Transverse colon (tissue), 4 donors: Measurements from ENCODE around the gene HIVEP3.

ENCODE experiments used
- POLR2A ChIP-seq: fragments of 450-650 bp; IDR thresholded peaks from one replicate; pipeline ENCODE4 v1.6.1; 2016; ENCODE audit warnings: antibody characterized with exemption, mild to moderate bottlenecking, moderate library complexity
- POLR2AphosphoS5 ChIP-seq, 3 donors: sonication (generic); formaldehyde crosslinking; IDR thresholded peaks; one replicate each; pipeline ENCODE4 v1.6.1; 2016; ENCODE audit warnings: antibody characterized with exemption in 3 of 3
- TF ChIP-seq, protein P1 (sequence below), 5 experiments: fragments of 200-600 bp in 3 of 5; fragments of 450-650 bp in 2 of 5; sonication (generic) in 3 of 5; IDR thresholded peaks; 1 replicate in 2 of 5; 2 replicates in 3 of 5; pipeline ENCODE4 v1.5.1; 2016 to 2017; ENCODE audit warnings: antibody characterized with exemption in 5 of 5, inconsistent platforms in 3 of 5, mild to moderate bottlenecking in 2 of 5, moderate library complexity in 1 of 5

DNA sequence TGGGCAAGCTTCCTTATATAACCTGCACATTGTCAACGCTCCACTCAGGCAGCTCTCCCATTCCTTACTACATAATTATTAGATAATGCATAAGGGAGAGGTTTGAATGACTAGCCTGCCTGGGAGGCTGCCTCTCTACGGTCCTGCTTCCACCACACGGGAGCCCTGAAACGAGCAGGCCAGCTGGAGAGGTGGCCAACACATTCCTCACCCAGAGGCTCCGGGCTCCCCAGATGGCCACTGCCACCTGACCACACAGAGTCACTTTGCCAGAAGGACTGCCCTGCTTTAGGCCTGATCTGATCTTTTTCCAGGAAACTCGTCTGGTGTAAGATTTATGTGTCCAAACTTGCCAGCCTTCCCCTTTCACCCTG is 27.9 kb downstream of the HIVEP3 start:
- TF ChIP-seq POLR2AphosphoS5 (IDR thresholded peaks at IDR 0.05) (no peak), POLR2A (no peak)
- TF ChIP-seq, protein P1, sequence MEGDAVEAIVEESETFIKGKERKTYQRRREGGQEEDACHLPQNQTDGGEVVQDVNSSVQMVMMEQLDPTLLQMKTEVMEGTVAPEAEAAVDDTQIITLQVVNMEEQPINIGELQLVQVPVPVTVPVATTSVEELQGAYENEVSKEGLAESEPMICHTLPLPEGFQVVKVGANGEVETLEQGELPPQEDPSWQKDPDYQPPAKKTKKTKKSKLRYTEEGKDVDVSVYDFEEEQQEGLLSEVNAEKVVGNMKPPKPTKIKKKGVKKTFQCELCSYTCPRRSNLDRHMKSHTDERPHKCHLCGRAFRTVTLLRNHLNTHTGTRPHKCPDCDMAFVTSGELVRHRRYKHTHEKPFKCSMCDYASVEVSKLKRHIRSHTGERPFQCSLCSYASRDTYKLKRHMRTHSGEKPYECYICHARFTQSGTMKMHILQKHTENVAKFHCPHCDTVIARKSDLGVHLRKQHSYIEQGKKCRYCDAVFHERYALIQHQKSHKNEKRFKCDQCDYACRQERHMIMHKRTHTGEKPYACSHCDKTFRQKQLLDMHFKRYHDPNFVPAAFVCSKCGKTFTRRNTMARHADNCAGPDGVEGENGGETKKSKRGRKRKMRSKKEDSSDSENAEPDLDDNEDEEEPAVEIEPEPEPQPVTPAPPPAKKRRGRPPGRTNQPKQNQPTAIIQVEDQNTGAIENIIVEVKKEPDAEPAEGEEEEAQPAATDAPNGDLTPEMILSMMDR (IDR thresholded peaks at IDR 0.05) = no peak
